NCI-H2227 treated with DMSO at 0.1 percent for 48 hours (cell line): Measurements from ENCODE around the gene COL23A1.
"Not testable (repeated sequence)": the region's sequence is repeated elsewhere in the genome, so short reads cannot be mapped to it uniquely, and the experiment has no call there.

Experiments used
- DNase-seq: peaks from one replicate; lab custom pipeline; 2025; lab: John Stamatoyannopoulos, UW

COL23A1 gene

DNA sequence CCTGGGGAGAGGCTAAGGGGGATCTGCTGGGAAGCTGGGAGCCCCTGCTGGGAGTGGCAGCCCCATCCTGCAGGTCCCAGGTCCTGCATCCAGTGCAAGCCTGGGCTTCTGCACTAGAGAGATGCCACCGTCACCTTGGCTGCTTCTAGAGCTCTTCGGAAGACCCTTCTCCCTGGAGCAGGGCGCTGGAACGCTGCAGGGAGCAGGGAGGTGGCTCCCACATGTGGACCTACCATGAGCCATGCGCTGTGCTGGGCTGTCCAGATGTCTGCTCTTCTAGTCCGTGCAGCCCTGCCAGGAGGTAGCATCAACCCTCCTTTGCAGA is 266.7 kb downstream of the COL23A1 start:
- DNase-seq: no peak

DNA sequence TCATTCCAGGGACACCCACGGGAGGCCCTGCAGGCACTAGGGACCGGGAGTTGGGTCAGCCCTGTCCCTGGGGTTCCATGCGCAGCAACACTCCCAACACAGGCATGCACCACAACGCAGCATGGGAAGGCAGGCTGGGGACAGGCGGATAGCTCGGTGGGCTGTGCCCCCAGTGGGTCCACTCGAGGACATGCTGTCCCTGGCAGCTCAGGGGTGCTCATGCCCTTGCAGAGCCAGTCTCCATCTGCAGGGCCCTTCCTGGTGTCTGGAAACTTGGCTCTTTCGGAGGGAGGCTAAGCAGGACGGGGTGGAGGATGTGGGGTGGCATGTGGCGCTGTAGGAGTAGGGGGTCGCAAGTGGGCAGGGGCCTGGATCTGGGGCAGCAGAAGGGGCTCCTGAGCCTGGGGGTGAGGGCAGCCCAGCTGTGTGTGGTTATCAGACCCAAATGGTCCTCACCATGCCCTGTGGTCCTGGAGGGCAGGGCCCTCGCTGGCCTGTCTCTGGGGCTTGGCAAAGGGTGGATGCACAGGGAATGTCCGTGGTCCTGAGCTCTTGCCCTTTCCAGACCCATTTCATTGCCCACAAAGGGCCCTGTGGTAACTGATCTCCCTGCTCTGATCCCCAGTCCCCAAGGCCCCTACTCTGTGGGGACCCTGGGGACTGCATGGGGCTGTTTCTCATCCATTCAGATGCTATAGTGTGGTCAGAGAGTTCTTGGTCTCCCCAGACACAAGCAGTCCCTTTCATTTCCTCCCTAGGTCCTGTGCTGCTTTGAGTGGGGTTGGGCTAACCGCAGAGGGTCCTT is 267.3 kb downstream of the COL23A1 start:
- DNase-seq: no peak

DNA sequence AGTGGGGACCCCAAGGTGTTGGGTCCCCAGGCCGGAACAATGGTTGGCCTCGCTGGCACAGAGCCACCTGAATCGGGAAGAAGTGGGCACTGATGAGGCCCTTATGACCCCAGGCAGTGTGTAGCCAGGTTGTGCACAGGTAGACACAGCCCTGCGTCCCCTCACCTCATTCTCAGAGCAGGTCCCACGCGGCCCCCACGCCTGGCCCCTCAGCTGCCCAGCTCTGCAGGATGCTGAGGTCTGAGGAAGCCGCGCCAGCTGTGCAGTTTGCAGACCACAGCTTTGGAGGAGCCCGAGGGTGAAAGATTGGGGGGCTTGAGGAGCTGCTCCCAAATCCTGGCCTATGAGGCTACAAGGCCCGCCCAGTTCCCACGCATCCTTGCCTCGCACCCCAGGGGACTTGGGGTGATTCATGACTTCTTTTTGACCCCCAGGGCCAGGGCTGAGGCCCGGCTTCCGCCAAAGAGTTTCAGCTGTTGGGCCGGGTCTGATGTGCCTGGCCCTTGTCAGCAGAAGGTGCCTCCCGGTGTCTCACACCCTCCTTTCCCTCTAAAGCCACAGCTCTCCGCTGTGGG is 269.8 kb downstream of the COL23A1 start:
- no peak for DNase-seq

DNA sequence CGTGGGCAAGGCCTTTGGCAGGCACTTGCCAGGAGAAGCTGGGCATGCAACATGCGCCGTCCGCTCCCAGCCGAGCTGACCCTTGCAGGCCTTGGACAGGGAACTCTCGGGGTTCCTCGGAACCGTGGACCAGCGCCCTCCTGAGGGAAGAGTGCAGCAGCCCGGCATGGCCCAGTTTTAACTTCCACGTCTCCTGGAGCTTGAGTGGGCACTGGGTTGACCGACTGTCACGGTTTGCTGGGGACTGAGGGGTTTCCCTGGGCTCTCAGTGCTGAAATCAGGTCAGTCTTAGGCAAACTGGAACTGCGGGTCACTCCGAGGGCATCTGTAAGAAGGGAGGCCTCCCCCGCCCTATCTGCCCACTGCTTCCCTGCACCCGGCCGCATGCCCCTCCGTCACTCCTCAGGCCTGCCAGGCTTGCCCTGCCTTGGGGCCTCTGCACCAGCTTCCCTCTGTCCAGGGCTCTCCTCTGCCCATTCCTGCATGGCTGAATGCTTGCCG is 270.6 kb downstream of the COL23A1 start:
- DNase-seq: no peak

DNA sequence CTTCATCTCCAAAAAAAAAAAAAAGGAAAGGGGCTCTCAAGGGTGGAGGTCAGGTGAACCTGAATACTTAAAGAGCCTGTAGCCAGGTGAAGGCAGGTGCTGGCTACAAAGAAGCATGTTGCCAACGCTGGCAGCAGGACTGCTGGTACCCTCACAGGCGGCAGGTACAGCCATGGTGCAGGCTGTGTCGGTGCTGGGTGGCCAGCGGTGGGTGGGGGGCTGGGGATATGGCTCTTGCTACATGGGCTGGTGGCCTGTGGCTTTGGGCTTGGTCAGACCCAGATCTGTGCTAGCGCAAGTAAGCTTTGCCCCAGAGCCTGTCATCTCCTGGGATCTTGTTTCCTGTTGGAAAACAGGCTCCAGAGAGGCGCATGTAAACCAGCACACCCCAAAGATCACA is 271.3 kb downstream of the COL23A1 start:
- no peak for DNase-seq

DNA sequence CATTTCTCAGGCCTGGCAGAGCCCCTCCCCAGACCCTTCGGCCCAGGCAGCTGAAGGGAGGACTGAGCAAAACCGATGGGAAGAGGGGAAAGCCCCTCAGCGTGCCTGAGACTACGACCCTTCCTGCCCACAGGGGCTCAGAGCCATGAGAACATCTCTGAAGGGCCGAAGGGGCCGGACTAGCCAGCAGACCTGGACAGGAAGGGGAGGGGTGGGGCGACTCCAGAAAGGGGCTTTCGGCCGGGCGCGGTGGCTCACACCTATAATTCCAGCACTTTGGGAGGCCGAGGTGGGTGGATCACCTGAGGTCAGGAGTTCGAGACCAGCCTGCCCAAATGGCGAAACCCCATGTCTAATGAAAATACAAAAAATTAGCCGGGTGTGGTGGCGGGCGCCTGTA is 271.8 kb downstream of the COL23A1 start:
- DNase-seq: no peak

DNA sequence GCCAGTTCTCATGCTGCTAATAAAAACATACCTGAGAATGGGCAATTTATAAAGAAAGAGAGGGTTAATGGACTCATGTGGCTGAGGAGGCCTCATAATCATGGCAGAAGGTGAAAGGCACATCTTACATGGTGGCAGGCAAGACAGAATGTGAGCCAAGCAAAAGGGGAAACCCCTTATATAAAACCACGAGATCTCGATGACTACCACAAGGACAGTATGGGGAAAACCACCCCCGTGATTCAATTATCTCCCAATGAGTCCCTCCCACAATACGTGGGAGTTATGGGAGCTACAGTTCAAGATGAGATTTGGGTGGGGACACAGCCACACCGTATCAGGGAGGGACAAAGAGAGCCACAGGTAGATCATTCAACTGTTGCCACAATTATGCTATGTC is 272.5 kb downstream of the COL23A1 start:
- DNase-seq: not testable (repeated sequence)

DNA sequence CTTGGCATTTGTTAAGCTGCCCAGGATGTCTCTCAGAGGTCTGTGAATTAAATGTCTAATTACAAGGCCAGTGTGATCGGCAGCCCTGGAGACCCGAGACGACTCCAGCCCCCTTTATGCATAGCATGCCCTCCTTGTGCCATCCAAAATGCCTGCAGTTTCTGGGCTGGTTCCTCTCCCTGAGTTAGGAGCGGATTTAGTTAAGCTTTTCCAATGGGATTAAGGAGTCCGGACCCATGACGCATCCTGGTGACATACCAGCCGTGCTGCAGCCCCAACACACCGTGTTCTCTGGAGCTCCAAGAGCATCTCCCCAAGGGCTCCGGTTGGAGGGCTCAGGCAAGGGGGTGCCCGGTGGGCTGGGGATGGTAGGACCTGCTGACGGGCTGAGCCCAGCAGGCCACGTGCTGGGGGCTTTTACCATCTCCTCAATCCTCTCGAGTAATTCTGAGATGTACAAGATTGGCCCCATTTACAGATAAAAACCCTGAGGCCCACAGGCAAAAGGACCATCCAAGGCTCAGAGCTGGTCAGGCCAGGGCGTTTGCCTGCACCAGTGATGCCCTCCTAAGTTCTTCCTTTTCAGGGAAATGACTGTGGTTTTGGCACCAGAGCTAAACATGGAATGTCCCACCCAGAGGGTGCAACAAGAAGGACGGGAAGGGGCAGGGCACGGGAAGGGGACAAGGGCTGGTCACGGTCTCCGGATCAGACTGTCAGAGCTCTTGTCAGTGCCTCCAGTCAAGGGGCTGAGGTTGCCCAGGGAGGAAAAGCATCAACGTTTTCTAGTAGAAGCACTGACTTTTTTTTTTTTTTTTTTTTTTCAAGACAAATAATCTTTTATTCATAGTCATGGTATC is 275.0 kb downstream of the COL23A1 start:
- DNase-seq: no peak

DNA sequence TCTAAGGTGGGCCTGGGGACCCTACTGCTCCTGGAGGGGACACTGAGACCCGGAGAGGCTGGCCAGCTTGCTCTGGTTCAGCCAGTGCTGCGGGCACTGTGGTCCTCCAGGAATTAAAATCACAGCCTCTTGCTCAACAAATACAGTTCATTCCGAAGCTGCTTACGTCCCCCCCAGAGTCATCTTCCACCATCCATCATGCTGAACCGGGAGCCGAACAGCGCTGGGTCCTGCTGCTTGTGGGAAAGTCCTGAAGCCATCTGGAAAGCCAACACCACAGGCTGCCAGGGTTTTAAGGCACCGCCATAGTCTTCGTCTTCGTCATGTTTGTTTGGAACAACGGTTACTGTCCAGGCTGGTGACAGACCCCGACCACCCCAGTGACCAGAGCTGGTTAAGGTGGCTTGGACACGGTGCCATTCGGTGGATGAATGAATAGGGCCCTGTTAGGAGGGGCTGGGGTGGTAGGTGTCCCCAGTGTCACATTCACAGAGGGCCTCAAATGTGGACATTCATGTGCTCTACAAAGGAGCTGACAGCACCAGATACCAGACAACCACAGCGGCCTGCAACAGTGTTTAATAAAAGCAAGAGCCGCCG is 276.0 kb downstream of the COL23A1 start:
- DNase-seq: no peak

DNA sequence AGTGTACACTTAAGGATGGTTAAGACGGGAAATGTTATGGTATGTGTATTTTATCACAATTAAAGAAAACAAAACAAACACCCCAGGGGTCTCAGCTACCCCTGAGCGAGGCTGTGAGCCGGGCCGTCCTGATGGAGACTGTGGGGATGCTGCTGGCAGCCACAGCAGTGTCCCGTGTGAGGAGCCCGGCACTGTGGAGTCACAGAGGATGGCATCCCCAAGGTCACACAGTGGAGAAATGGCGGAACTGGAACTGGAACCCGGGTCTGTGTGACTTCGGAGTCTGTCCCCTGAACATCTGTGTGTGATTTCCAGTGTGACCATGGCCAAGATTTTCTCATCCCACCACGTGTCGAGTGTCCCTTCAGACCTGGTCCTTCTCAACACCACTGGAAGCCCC is 276.9 kb downstream of the COL23A1 start:
- no peak for DNase-seq

DNA sequence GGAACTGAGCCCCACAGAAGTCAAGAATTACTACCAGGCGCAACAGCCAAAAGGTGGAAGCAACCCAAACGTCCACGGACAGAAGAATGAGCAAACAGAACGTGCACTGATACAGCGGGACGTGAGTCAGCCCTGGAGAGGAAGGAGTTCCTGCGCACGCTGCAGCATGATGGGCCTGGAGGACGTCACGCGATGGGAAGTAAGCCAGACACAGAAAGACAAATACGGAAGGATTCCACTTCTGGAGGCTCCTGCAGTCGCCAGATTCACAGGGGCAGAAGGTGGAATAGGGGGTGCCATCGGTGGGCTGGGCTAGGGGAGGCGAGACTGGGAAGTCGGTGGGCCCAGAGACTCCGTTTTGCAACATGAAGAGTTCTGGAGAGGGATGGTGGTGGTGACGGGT is 277.3 kb downstream of the COL23A1 start:
- DNase-seq: no peak

DNA sequence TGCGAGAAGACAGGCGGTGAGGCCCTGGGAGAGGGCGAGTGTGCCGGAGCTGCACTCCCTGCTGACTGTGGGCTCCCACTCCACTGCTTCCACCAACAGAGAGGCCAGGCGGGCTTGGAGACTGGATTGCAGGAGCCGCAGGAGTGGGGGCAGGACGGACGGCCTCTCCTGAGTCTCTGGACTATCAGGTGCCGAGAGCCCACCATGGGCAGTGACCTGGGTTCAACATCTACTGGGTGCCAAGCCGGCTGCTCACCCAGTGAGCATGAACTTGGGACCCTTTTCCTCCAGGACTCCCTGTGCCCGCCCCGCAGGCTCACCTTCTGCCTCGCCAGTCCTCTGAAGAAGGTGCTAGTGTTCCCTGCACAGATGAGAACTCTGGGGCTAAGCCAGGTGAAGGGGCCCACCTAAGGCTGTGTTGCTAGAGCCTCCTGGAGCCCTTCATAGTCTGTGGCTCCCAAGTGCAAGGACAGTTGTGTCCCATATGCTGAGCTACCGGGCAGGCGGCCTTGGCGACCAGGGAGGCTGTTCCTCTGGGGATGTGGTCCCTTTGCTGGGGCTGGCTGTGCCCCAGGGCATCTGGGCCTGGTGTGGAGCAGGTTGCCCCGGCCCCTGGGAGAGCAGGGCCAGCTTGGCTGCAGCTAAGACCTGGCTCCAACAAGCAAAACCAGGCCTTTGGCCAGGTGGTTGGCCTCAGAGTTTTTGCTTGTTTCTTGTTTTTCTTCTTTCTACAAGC is 279.9 kb downstream of the COL23A1 start:
- DNase-seq: no peak

DNA sequence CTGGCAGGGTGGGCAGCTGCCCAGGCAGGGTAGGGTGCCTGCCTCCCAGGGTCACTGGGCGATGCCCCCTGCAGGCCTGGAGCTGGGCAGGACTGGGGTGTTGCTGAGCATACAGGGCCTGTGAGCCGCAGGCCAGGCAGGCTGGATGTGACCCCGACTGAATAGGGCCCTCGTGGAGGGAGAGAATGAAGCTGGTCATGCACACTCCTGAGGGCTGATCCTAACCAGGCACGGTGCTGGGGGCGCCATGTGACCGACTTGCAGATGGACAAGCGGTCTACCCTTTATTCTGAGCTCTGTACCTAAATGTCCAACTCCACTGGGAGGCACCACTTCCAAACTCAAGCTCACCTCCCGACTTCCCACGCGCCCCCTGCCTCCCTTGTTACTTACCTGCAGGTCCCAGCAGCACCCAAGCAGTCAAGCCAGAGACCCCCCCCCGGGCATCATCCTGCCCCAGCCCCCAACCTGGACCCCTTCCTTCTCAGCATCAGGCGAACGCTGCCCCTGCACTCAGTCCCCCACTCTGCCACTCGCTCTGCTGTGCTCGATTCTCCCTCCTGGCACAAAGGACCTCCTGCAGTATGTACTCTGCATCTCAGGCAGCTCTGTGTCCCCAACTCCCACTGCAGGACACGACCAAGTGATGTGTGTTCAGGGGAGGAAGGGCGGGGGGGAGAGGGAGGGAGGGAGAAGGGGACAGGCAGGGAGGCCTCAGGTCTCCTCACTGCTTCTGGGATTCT is 280.8 kb downstream of the COL23A1 start:
- no peak for DNase-seq

DNA sequence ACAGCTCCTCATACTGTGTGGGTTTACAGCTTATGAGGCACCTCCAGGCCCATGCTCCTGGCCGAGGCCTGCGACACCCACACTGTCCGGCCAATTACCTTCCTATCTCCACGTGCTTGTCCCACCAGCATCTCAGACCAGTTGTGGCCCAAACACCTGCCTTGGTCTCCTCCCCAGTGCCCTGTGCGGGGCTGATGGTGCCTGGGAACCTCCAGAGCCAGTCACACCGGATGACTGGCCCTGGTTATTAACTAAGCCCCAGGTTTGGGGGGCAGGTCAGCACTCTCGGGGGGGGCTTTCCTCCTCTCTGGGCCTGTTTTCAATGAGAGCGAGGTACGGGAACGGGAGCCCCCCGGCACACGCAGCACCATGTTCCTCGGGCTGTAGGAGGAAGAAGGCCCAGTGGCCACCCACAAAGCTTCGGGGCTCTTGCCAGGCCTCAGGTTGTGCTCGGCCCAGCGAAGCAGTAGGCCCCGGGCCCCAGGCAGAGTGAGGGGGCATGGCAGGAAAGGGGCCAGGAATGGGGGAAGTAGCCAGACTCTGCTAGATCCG is 281.6 kb downstream of the COL23A1 start:
- DNase-seq: no peak

DNA sequence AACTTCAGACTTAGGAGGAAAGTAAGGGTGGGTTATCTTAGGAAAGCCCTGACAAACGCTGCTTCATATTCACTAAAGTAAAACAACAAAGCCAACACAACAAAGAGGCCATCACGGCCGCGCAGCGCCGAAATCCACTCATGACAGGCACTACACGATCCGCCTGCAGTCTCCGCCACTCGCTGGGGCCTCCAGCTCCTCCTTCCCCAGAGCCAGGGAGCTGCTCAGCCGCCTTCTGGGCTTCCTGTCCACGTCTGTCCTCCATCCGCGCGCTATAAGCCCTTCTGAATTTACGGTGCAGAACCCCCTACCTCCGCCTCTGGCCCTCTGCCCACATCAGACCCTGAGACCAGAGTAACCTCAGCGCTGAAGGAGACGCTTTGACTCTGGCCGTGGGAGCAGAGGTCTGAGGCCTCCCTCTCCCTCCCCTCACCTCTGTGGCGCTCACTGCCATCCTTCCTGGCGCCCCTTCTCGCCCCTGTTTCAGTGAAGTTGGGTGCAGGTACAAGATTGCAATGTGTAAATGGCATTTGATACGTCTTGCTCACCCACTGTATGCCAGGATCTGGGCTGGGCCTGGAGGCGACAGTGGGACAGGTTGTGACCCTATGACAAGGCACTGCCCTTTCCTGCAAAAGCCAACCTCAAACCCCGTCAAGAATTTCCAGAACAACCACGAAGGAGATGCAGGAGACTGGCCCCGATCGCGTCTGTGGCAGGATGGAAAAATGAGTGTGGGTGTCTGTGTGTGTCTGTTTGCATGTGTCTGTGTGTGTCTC is 282.7 kb downstream of the COL23A1 start:
- no peak for DNase-seq

DNA sequence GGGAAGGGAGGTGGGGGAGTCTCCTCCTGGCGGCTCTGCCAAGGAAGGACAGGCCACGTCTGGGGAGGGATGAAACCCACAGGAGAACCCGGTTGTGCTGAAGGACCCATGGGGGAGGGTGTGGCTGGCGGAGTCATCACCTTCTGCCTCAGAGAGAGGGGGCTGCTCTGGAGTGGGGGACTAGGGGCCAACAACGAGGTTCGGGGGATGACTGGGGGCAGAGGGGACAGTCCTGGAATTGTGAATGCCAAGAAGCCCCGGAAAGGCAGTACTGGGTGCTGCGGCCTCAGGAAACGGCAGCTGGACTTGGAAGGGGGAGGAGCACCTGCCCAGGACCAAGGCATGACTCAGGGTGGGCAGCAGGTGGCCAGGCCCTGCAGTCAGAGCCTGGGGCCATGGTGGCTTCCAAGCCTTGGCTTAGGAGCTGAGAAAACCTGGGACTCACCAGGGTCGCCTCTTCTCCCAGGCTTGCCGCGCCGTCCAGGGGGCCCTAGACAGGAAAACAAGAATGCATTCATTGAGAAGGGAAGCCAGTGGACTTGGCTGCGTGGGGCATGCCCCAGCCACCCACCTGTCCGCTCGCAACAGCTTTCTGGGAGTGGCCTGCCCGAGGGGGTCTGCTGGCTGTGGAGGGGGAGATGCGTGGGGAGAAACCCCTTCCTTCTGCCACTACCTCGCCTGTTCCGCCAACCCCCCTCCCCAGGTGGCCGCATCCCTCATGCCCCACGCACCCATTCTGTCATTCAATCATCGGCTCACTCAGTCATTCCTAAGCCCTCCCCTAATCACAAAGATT is 283.6 kb downstream of the COL23A1 start:
- no peak for DNase-seq

DNA sequence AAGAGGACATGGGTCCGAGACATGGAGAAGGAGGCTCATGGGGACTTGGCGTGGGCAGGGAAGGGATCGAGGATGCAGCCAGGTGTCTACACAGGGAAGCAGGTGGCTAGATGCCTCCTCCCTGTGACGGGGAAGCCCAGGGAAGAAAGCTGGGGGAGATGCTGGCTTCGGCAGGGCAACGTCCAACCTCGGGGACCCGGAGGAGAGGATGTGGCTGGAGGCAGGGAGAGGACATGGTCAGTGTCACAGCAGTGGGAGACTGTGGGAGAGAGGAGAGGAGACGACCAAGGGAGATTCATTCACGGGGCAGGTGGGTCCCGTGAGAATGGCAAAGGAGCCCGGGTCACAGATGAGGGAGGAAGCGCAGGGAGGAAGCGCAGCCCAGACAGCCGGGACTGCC is 284.4 kb downstream of the COL23A1 start:
- DNase-seq: no peak

DNA sequence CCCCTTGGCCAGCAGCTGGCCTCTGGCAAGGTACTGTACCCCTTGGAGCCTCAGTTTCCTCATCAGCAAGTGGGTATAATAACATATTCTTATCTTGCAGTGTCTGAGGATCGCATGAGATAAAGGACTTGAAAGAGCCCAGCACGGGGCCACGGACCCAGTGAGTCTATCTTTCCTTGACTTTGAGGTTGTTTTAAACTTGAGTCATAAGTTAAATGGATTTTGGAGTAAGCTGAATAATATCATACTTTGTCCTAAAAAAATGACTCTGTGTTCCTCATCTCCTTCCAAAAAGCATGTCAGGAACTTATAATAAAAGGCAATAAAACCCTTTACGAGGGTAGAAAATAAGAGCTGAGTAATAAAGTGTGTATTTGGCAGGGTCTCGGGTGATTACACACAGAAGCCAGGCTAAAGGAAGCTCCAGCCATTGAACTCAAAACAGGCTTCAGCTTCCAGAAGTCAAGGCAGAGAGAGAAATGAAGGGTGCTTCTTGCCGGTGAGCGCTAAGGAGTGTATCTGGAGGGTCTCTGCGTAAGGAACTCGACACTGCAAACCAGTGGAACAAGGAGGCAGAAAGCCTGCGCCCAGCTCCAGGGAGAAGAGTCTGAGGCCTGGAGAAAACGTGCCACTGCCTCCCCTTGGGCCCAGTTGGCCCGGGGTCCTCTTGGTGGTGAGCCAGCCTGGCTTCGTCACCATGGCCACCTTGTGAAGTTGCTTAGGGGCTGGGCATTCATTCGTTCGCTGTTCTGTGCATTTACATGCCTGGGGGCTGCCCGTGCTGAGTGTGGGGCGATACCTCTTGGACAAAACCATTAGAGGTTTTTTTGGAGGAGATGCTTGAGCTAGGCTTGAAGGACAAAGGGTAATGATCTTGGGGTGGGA is 285.2 kb downstream of the COL23A1 start:
- DNase-seq: no peak
